ENCODE results near the gene NTF3. TPM values are rescaled to one million over a fixed set of nuclear protein-coding genes. Genes with fewer than 3 reads are reported as not detected.

The NTF3 gene
- total RNA-seq, 1 donor from 2014 or later: 1.2 TPM

DNA sequence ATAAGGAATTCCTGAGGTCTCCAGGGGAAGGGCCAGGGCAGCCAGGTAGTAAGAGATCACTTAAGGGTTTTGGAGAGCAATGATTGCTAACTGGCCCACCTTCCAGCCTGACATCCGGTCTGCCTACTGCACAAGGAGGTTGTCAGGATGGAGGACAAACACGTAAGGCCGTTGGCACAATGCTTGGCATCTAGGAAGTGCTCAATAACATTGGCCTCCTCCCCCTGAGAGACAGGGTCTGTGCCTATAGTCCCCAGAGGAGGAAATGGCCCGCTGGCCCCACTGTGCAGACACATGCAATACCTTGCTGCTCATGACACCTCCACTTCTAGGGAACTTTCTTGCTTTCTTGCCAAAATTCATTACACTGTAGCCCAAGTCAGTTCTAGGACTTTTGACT is 73.2 kb downstream of the NTF3 start:
- ATAC-seq: no peak
- intact Hi-C loops (cut with DNase I): no loop called here
- Histone ChIP-seq H3K27ac (no peak overlapping the region), H3K9me3 (no peaks in the 10 kb centered on the region), H3K27me3 (ENCODE audit: low read depth) (peaks cover 3% of the 10 kb centered on the region), H3K36me3 (no peaks in the 10 kb centered on the region), H3K4me3 (no peak overlapping the region), H3K4me1 (no peaks in the 10 kb centered on the region)
- TF ChIP-seq, protein P1, sequence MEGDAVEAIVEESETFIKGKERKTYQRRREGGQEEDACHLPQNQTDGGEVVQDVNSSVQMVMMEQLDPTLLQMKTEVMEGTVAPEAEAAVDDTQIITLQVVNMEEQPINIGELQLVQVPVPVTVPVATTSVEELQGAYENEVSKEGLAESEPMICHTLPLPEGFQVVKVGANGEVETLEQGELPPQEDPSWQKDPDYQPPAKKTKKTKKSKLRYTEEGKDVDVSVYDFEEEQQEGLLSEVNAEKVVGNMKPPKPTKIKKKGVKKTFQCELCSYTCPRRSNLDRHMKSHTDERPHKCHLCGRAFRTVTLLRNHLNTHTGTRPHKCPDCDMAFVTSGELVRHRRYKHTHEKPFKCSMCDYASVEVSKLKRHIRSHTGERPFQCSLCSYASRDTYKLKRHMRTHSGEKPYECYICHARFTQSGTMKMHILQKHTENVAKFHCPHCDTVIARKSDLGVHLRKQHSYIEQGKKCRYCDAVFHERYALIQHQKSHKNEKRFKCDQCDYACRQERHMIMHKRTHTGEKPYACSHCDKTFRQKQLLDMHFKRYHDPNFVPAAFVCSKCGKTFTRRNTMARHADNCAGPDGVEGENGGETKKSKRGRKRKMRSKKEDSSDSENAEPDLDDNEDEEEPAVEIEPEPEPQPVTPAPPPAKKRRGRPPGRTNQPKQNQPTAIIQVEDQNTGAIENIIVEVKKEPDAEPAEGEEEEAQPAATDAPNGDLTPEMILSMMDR (IDR thresholded peaks at IDR 0.05): no peak
- no peak for DNase-seq

GRCh38 chr12:5505751-5506150 is 73.8 kb downstream of the NTF3 start:
- H3K27me3 ChIP-seq (ENCODE audit: low read depth): peaks cover 4% of the 10 kb centered on the region
- intact Hi-C loops (cut with DNase I): no loop called here
- TF ChIP-seq, protein P1 (IDR thresholded peaks at IDR 0.05): no peak
- no peaks in the 10 kb centered on the region for H3K36me3 ChIP-seq
- H3K27ac ChIP-seq: no peak overlapping the region
- no peak overlapping the region for H3K4me3 ChIP-seq
- ATAC-seq (no peak), DNase-seq (no peak)
- no peaks in the 10 kb centered on the region for H3K4me1 ChIP-seq
- H3K9me3 ChIP-seq: no peaks in the 10 kb centered on the region

GRCh38 chr12:5506295-5506694 is 74.4 kb downstream of the NTF3 start:
- Histone ChIP-seq H3K27ac (no peak overlapping the region), H3K9me3 (no peaks in the 10 kb centered on the region), H3K36me3 (no peaks in the 10 kb centered on the region), H3K27me3 (ENCODE audit: low read depth) (peaks cover 4% of the 10 kb centered on the region), H3K4me1 (no peaks in the 10 kb centered on the region), H3K4me3 (no peak overlapping the region)
- intact Hi-C loops (cut with DNase I): no loop called here
- DNase-seq (no peak), ATAC-seq (no peak)
- TF ChIP-seq, protein P1 (IDR thresholded peaks at IDR 0.05): no peak

- H3K4me3 ChIP-seq: no peak overlapping the region
- H3K27me3 ChIP-seq (ENCODE audit: low read depth): peaks cover 4% of the 10 kb centered on the region
- DNase-seq: no peak
- ATAC-seq: no peak
- TF ChIP-seq, protein P1 (IDR thresholded peaks at IDR 0.05): no peak
- H3K36me3 ChIP-seq: no peaks in the 10 kb centered on the region
- H3K4me1 ChIP-seq: peaks cover 4% of the 10 kb centered on the region
- intact Hi-C loops (cut with DNase I): no loop called here
- H3K9me3 ChIP-seq: no peaks in the 10 kb centered on the region
- H3K27ac ChIP-seq: no peak overlapping the region
These were observed 74.9 kb downstream of the NTF3 start for GRCh38 chr12:5506821-5507231.

DNA sequence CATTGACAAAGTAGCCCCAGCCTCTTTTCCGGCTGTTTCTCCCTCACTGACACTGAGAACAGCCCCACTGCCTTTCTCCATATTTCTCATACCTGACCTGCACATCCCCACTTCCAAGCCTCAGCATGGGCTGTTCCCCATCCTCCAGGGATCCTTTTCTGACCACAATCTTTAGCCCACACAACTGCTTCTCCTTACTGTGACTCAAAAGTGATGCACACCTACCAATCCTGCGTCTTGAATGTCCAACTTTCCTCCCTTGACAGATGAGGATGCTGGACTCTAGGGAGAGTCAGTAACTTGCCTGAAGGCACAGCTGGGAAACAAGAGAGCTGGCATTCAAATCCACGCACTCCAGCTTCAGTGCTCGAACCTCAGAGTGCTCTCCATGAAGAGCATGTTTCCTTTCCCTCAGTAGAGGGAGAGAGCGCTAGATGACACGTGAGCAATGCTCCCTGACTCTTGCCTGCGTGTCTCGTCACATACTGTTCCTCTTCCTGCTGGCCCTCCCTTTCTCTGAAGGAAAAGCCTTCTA is 75.6 kb downstream of the NTF3 start:
- intact Hi-C loops (cut with DNase I): no loop called here
- Histone ChIP-seq H3K27me3 (ENCODE audit: low read depth) (peaks cover 4% of the 10 kb centered on the region), H3K36me3 (no peaks in the 10 kb centered on the region), H3K27ac (no peak overlapping the region), H3K4me1 (peaks cover 11% of the 10 kb centered on the region), H3K4me3 (no peak overlapping the region), H3K9me3 (no peaks in the 10 kb centered on the region)
- no peak for DNase-seq
- TF ChIP-seq, protein P1 (IDR thresholded peaks at IDR 0.05): no peak
- ATAC-seq: no peak

- TF ChIP-seq, protein P1 (IDR thresholded peaks at IDR 0.05): no peak
- H3K4me3 ChIP-seq: no peak overlapping the region
- intact Hi-C loops (cut with DNase I): no loop called here
These were observed 76.0 kb downstream of the NTF3 start for GRCh38 chr12:5507944-5508343.

More at GRCh38 chr12:5507944-5508343, 76.0 kb downstream of the NTF3 start:
- H3K27ac ChIP-seq: no peak overlapping the region
- H3K4me1 ChIP-seq: peaks cover 11% of the 10 kb centered on the region
- ATAC-seq: no peak
- H3K9me3 ChIP-seq: no peaks in the 10 kb centered on the region
- no peaks in the 10 kb centered on the region for H3K36me3 ChIP-seq
- H3K27me3 ChIP-seq (ENCODE audit: low read depth): peaks cover 4% of the 10 kb centered on the region
- no peak for DNase-seq
